Thymus (tissue), 11 donors: ENCODE measurements around the gene CPPED1. TPM values are rescaled to one million over a fixed set of nuclear protein-coding genes. Genes with fewer than 3 reads are reported as not detected.
A peak's percentile ranks its signal among the peaks of the same experiment; 100 is the strongest.

ENCODE experiments used
- DNase-seq, 9 donors: peaks; one replicate each; pipeline ENCODE4 v3.0.0-alpha.2; 2013; ENCODE audit warnings: low spot score in 9 of 9, low read depth in 6 of 9, missing footprints in 1 of 9
- H3K27ac ChIP-seq, 2 donors: one replicate each; pipeline ENCODE4 v1.5.1; 2013; ENCODE audit warnings: control low read depth in 1 of 2, low read depth in 1 of 2, low read length in 1 of 2, mild to moderate bottlenecking in 1 of 2, moderate library complexity in 1 of 2
- H3K27me3 ChIP-seq, 2 donors: one replicate each; pipeline ENCODE4 v1.5.1; 2013; ENCODE audit warnings: low read length in 1 of 2; ENCODE audit not compliant: control insufficient read depth in 2 of 2, insufficient read depth in 1 of 2
- H3K36me3 ChIP-seq, 2 donors: one replicate each; pipeline ENCODE4 v1.5.1; 2013; ENCODE audit warnings: low read length in 1 of 2, mild to moderate bottlenecking in 1 of 2, moderate library complexity in 1 of 2; ENCODE audit not compliant: control insufficient read depth in 2 of 2, insufficient read depth in 2 of 2
- H3K4me1 ChIP-seq, 2 donors: one replicate each; pipeline ENCODE4 v1.5.1; 2013; ENCODE audit warnings: low read length in 2 of 2; ENCODE audit not compliant: control insufficient read depth in 2 of 2, insufficient read depth in 2 of 2
- H3K4me3 ChIP-seq, 2 donors: one replicate each; pipeline ENCODE4 v1.5.1; 2013; ENCODE audit warnings: low read length in 2 of 2, control low read depth in 1 of 2, mild to moderate bottlenecking in 1 of 2
- H3K9me3 ChIP-seq, 2 donors: one replicate each; pipeline ENCODE4 v1.5.1; 2013; ENCODE audit warnings: low read length in 1 of 2, mild to moderate bottlenecking in 1 of 2; ENCODE audit not compliant: control insufficient read depth in 2 of 2, insufficient read depth in 1 of 2
- WGBS: extraction: QIAGEN DNeasy Blood & Tissue Kit; methylation state at CpG from one replicate; pipeline ENCODE4 v1.1.7; 2013; 5-methylcytosine and 5-hydroxymethylcytosine counted together
- polyA plus RNA-seq: library from polyadenylated mRNA; stranded (reverse); fragments of 200-250 nt; gene quantifications from one replicate; pipeline ENCODE4 v1.2.3, GENCODE V29; 2013
- total RNA-seq: library from RNA; stranded (reverse); fragments of 120-200 nt; gene quantifications from one replicate; pipeline ENCODE4 v1.2.4, GENCODE V29; 2013
- donor health status: healthy.

Gene CPPED1
- total and polyA plus RNA-seq, 2 donors = 4.0 to 10.1 TPM

GRCh38 chr16:12613131-12613991, 190.3 kb downstream of the CPPED1 start:
- DNase-seq = peak in 6 of 9 donors; percentile 8 to 67 (median 41)
- H3K36me3 ChIP-seq = no peaks in the 10 kb centered on the region
- peaks cover 14 to 36% of the 10 kb centered on the region in 2 donors for H3K4me1 ChIP-seq
- no peak overlapping the region for H3K4me3 ChIP-seq
- no peaks in the 10 kb centered on the region for H3K27me3 ChIP-seq
- WGBS = 17% methylated on average over 15 of the region's 15 CpGs
- peak overlapping the region in 1 of 2 donors; percentile 75 for H3K27ac ChIP-seq
- peaks cover 0 to 3% of the 10 kb centered on the region in 2 donors for H3K9me3 ChIP-seq

- no peak overlapping the region for H3K4me3 ChIP-seq
- WGBS = 93% methylated on average over 9 of the region's 9 CpGs
- H3K27ac ChIP-seq = peak overlapping the region in 1 of 2 donors; percentile 75
- H3K36me3 ChIP-seq = no peaks in the 10 kb centered on the region
- H3K9me3 ChIP-seq = peaks cover 0 to 3% of the 10 kb centered on the region in 2 donors
- no peaks in the 10 kb centered on the region for H3K27me3 ChIP-seq
- peaks cover 14 to 31% of the 10 kb centered on the region in 2 donors for H3K4me1 ChIP-seq
- no peak for DNase-seq
These were observed 191.0 kb downstream of the CPPED1 start for GRCh38 chr16:12612598-12613101.

- H3K4me3 ChIP-seq = no peak overlapping the region
- peaks cover 14 to 25% of the 10 kb centered on the region in 2 donors for H3K4me1 ChIP-seq
- H3K36me3 ChIP-seq = no peaks in the 10 kb centered on the region
- H3K27ac ChIP-seq = no peak overlapping the region
- WGBS = 97% methylated on average over 10 of the region's 10 CpGs
- no peaks in the 10 kb centered on the region for H3K27me3 ChIP-seq
- H3K9me3 ChIP-seq = peaks cover 0 to 3% of the 10 kb centered on the region in 2 donors
- DNase-seq = no peak
These were observed 191.6 kb downstream of the CPPED1 start for GRCh38 chr16:12611916-12612597.

GRCh38 chr16:12611006-12611477, 192.6 kb downstream of the CPPED1 start:
- Histone ChIP-seq H3K4me1 (peaks cover 14 to 25% of the 10 kb centered on the region in 2 donors), H3K36me3 (no peaks in the 10 kb centered on the region), H3K9me3 (peaks cover 0 to under 1% of the 10 kb centered on the region in 2 donors), H3K4me3 (no peak overlapping the region), H3K27ac (no peak overlapping the region), H3K27me3 (no peaks in the 10 kb centered on the region)
- WGBS = 96% methylated on average over 4 of the region's 4 CpGs
- no peak for DNase-seq

- Histone ChIP-seq H3K9me3 (no peaks in the 10 kb centered on the region), H3K4me3 (no peak overlapping the region), H3K27me3 (no peaks in the 10 kb centered on the region), H3K36me3 (no peaks in the 10 kb centered on the region), H3K4me1 (peaks cover 14 to 25% of the 10 kb centered on the region in 2 donors), H3K27ac (no peak overlapping the region)
- WGBS = 94% methylated on average over 8 of the region's 8 CpGs
- no peak for DNase-seq
These were observed 193.6 kb downstream of the CPPED1 start for GRCh38 chr16:12609937-12610699.

Other genes starting within 250 kb of the CPPED1 start
- 0.05 TPM for gene SHISA9, start 97.7 kb upstream of the CPPED1 start, total RNA-seq
- 0.07 TPM for gene SHISA9, start 97.7 kb upstream of the CPPED1 start, polyA plus RNA-seq